Smooth muscle cell (in vitro differentiated cells): ENCODE data around the gene CFAP74. TPM values are rescaled to one million over a fixed set of nuclear protein-coding genes. Genes with fewer than 3 reads are reported as not detected.

ENCODE experiments used
- DNase-seq: peaks from one replicate; lab custom pipeline; 2025; ENCODE audit not compliant: unreplicated experiment; lab: John Stamatoyannopoulos, UW
- H2AFZ ChIP-seq: fragments of 200-600 bp; sonication (generic); 2 replicates; pipeline ENCODE4 v1.6.0; 2016; ENCODE audit warnings: antibody characterized with exemption, low read depth, mild to moderate bottlenecking
- H3F3A ChIP-seq: fragments of 200-600 bp; sonication (generic); 2 replicates; pipeline ENCODE4 v1.6.0; 2017; ENCODE audit warnings: antibody characterized with exemption, low read depth
- H3K27ac ChIP-seq: fragments of 200-600 bp; sonication (generic); 2 replicates; pipeline ENCODE4 v1.5.1; 2016; ENCODE audit warnings: low read depth, mild to moderate bottlenecking
- H3K27me3 ChIP-seq: fragments of 200-600 bp; sonication (generic); 2 replicates; pipeline ENCODE4 v1.6.1; 2016; ENCODE audit warnings: low read depth, mild to moderate bottlenecking
- H3K36me3 ChIP-seq: fragments of 200-600 bp; sonication (generic); 2 replicates; pipeline ENCODE4 v1.5.1; 2016; ENCODE audit warnings: low read depth
- H3K4me1 ChIP-seq: fragments of 200-600 bp; sonication (generic); 2 replicates; pipeline ENCODE4 v1.5.1; 2016; ENCODE audit warnings: low read depth
- H3K4me2 ChIP-seq: fragments of 200-600 bp; sonication (generic); 2 replicates; pipeline ENCODE4 v1.6.0; 2016; ENCODE audit warnings: mild to moderate bottlenecking
- H3K4me3 ChIP-seq: fragments of 200-600 bp; sonication (generic); 2 replicates; pipeline ENCODE4 v1.5.1; 2016; ENCODE audit warnings: mild to moderate bottlenecking
- H3K79me2 ChIP-seq: fragments of 200-600 bp; sonication (generic); 2 replicates; pipeline ENCODE4 v1.6.0; 2016; ENCODE audit warnings: low read depth, mild to moderate bottlenecking
- H3K9ac ChIP-seq: fragments of 200-600 bp; sonication (generic); 2 replicates; pipeline ENCODE4 v1.6.0; 2016; ENCODE audit warnings: low read depth
- H3K9me3 ChIP-seq: fragments of 200-600 bp; sonication (generic); replicated peaks from 2 replicates; pipeline ENCODE4 v1.5.1; 2016; ENCODE audit warnings: low read depth
- H4K20me1 ChIP-seq: fragments of 200-600 bp; sonication (generic); 2 replicates; pipeline ENCODE4 v1.6.0; 2016; ENCODE audit warnings: low read depth
- CTCF ChIP-seq: fragments of 200-600 bp; sonication (generic); IDR thresholded peaks from 2 replicates; pipeline ENCODE4 v1.5.1; 2017; ENCODE audit warnings: borderline replicate concordance, mild to moderate bottlenecking, antibody characterized with exemption; ENCODE audit not compliant: insufficient read depth, poor library complexity, severe bottlenecking
- WGBS: methylation state at CpG from one replicate; pipeline ENCODE4 v1.1.7; 2016; ENCODE audit warnings: low lambda C conversion rate; 5-methylcytosine and 5-hydroxymethylcytosine counted together
- polyA plus RNA-seq: library from polyadenylated mRNA; unstranded; fragments of >200 nt; fragmentation: Nextera tagmentation; extraction: Ambion mirVana; gene quantifications from 2 replicates; pipeline ENCODE4 v1.2.1, GENCODE V29; 2016
- total RNA-seq: library from RNA; depleted of rRNA; stranded (reverse); fragments of >200 nt; gene quantifications from 2 replicates; pipeline ENCODE4 v1.2.3, GENCODE V29; 2014

Gene CFAP74
- total and polyA plus RNA-seq, 2 experiments from 2014 or later = not detected

- H3K9ac ChIP-seq = no peak overlapping the region
- H3K4me1 ChIP-seq = no peaks in the 10 kb centered on the region
- no peak overlapping the region for H3K27ac ChIP-seq
- H2AFZ ChIP-seq = no peak overlapping the region
- H3K4me2 ChIP-seq = no peak overlapping the region
- no peaks in the 10 kb centered on the region for H3F3A ChIP-seq
- no peaks in the 10 kb centered on the region for H4K20me1 ChIP-seq
- DNase-seq = no peak
- H3K4me3 ChIP-seq = no peak overlapping the region
- 94% methylated on average over 27 of the region's 27 CpGs for WGBS
- no peaks in the 10 kb centered on the region for H3K9me3 ChIP-seq
- no peaks in the 10 kb centered on the region for H3K27me3 ChIP-seq
- no peaks in the 10 kb centered on the region for H3K79me2 ChIP-seq
- H3K36me3 ChIP-seq = no peaks in the 10 kb centered on the region
- TF ChIP-seq CTCF = no peak
Measured at GRCh38 chr1:1925437-1926345, 77.9 kb downstream of the CFAP74 start.

- Histone ChIP-seq H3K9me3 (no peaks in the 10 kb centered on the region), H2AFZ (no peak overlapping the region), H3F3A (no peaks in the 10 kb centered on the region), H3K4me2 (no peak overlapping the region), H3K27ac (no peak overlapping the region), H3K4me1 (no peaks in the 10 kb centered on the region), H3K9ac (no peak overlapping the region), H3K79me2 (no peaks in the 10 kb centered on the region), H4K20me1 (no peaks in the 10 kb centered on the region), H3K27me3 (no peaks in the 10 kb centered on the region), H3K4me3 (no peak overlapping the region), H3K36me3 (no peaks in the 10 kb centered on the region)
- no peak for DNase-seq
- WGBS = 95% methylated on average over 21 of the region's 21 CpGs
- no peak for TF ChIP-seq CTCF
Measured at GRCh38 chr1:1924849-1925248, 78.7 kb downstream of the CFAP74 start.

DNA sequence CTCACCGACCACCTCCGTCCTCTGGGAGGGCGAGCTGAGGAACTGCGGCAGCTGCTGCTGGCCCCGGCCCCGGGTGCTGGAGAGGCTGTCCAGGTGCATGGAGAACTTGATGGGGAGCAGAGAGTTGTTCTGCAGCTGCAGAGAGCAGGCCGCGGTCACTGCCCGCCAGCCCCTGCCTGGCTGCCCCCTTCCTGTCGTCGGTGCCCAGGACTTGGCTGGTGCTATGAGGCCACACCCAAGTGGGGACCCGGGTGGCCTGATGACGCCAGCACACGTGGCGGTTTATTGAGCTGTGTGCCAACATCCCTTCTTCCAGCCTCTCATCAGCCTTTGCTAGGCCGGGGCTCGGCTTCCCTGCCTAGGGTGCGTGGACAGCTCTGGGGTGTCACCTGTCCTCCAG lies 79.2 kb downstream of the CFAP74 start:
- Histone ChIP-seq H3K4me2 (no peak overlapping the region), H3F3A (no peaks in the 10 kb centered on the region), H2AFZ (no peak overlapping the region), H3K9me3 (no peaks in the 10 kb centered on the region), H4K20me1 (no peaks in the 10 kb centered on the region), H3K27me3 (no peaks in the 10 kb centered on the region), H3K36me3 (no peaks in the 10 kb centered on the region), H3K79me2 (no peaks in the 10 kb centered on the region), H3K27ac (no peak overlapping the region), H3K4me1 (no peaks in the 10 kb centered on the region), H3K9ac (no peak overlapping the region), H3K4me3 (no peak overlapping the region)
- DNase-seq = no peak
- TF ChIP-seq CTCF = no peak
- WGBS = 73% methylated on average over 3 of the region's 18 CpGs
